Fibroblast of skin of right quadriceps (primary cell): ENCODE measurements around the gene PRICKLE3.
"Not testable (repeated sequence)": the region's sequence is repeated elsewhere in the genome, so short reads cannot be mapped to it uniquely, and the experiment has no call there.

Experiments used
- DNase-seq: peaks from one replicate; pipeline ENCODE4 v3.0.0-alpha.2; 2013

The PRICKLE3 gene

DNA sequence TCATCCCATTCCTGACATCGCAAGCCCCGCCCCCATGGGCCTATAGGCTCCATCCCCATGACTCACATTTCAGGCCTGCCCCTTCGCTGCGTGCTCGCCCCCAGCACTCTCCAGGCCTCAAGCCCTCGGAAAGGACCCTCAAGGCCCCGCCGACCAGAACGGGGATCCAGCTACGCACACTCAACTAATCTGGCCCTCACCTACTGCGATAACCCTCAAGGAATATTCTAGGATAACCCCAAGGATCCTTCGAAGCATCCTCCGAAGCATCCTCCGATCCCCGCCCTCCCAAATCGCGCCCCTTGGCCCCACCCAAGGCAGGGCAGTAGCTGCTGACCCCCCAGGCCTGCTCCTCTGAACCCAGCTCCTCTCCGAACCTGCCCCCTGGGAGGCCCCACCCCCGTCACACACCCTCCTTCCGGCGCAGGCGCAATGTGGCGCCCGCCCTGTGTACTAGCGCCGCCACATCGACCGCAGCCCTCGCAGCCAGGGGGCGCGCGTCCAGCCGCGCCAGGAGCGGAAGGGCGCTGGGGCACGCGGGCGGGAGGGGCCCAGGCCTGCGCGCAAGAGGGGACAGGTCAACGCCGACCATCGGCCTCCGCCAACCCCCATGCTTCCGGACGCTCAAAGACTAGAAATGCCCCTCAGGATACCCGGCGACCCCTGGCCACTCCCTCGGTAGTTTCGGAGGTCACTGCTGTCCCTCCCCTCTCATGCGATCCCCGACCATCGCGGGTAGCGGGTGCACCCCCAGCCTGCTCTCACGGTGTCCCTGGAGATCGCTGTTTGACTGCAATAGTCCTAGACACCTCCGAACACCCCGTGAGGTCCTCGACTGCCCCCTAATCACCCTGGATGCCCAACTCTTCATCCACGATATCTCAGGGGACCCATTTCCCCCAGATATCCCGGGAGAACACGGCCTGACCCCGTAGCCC, 30.0 kb downstream of the PRICKLE3 start:
- peak; percentile 91 for DNase-seq

DNA sequence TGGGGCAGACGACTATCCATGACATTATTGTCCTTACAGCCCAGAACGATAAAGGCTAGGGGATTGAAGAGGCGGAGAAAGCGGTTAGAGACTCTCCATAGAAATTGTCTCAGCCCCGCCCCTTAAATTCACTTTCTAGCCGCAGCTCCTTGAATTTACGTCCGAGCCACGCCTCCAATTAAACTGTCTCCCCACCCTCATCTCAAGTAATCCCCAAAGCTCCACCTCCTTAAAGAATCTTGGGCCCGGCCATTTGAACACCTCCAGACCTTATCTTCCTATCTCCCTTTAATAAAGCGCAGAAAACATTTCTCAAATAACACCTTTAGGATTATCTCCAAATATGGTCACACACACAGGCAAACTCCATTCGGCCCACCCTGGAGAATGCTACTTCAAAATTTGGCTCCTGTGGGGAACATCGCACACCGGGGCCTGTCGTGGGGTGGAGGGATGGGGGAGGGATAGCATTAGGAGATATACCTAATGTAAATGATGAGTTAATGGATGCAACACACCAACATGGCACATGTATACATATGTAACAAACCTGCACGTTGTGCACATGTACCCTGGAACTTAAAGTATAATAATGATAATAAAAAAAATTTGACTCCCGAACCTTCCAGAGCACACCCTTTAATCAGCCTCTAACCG, 30.8 kb downstream of the PRICKLE3 start:
- DNase-seq: peak; percentile 75

DNA sequence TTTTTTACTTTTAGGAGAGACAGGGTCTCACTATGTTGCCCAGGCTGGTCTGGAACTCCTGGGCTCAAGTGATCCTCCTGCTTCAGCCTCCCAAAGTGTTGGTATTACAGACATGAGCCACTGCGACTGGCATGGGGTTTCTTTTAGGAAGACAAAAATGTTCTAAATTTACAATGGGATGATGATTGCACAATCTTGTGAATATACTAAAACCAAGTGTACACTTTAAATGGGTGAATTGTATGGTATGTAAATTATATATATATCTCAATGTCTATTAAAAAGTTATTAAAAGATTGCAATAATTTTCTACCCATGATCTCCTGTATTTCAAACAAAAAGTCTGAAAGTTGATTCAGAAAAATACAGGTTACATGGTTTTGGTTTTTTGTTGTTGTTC, 32.7 kb downstream of the PRICKLE3 start:
- no peak for DNase-seq

- DNase-seq: not testable (repeated sequence)
These were observed 36.9 kb downstream of the PRICKLE3 start for GRCh38 chrX:49149291-49149690.

- DNase-seq: not testable (repeated sequence)
These were observed 37.6 kb downstream of the PRICKLE3 start for GRCh38 chrX:49148390-49149100.

GRCh38 chrX:49147936-49148335, 38.2 kb downstream of the PRICKLE3 start:
- DNase-seq: no peak

DNA sequence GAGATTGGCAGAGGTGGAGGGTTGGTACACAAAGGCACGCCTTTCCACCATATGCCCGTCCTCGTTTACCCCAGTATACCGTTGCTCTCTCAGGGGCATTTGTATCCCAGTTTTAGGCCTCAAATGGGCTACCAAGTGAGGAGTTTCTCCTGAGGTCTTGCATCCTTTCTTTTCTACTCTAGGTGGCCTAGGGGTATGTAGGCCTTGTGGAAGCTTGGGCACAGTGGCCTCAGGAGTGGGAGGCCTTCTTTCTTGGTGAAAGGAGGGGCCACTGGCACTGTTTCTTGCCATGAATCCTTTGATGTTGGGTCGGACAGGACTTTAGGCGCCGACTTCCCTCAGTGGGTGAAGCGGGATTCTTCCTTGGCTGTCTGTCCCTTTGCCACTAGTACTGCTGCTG, 38.9 kb downstream of the PRICKLE3 start:
- DNase-seq: no peak

DNA sequence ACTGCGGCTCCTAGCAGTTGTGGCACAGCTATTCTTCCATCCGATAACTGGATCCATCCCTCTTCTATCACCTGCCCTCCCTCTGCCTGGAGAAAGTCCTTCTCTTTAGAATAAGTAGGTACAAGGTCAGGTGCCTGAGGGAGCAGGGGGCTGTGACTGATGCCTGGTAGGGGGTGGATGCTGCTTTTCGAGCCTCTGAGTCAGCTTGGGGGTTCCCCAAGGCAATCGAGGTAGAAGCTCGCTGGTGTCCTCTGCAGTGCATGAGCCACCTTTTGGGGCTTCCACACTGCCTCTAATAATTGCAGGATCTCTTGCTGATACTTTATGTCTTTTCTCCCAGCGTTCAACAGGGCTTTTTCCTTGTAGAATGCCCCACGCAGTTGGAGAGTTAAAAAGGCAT, 43.0 kb downstream of the PRICKLE3 start:
- DNase-seq: not testable (repeated sequence)

- not testable (repeated sequence) for DNase-seq
These were observed 43.9 kb downstream of the PRICKLE3 start for GRCh38 chrX:49142264-49142663.

DNA sequence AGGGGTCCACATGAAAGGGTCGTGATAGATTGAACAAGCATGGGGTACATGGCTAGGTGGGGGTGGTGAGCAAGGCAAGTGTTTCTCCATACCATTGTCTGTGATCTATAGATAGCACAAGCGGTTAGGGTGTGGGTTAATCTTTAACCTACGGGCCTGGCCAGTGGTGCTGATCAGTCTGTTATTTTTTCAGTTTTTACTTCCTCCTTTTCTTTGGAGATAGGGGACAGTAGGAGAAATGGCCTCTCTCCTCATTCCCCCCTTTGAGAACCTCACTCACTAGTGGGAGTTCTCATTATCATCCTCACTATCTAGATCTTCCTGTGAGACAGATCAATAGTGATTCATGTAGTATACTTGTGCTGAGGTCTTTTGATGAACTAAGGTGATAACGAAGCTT, 46.5 kb downstream of the PRICKLE3 start:
- no peak for DNase-seq

- DNase-seq: no peak
These were observed 48.7 kb downstream of the PRICKLE3 start for GRCh38 chrX:49137492-49137891.

GRCh38 chrX:49133759-49134158, 52.4 kb downstream of the PRICKLE3 start:
- DNase-seq: no peak

- DNase-seq: not testable (repeated sequence)
These were observed 53.9 kb downstream of the PRICKLE3 start for GRCh38 chrX:49132275-49132674.

- no peak for DNase-seq
These were observed 56.7 kb downstream of the PRICKLE3 start for GRCh38 chrX:49129427-49129826.

GRCh38 chrX:49127742-49128258, 58.4 kb downstream of the PRICKLE3 start:
- DNase-seq: not testable (repeated sequence)
